ENCODE measurements around the gene ARL15. TPM values are rescaled to one million over a fixed set of nuclear protein-coding genes. Genes with fewer than 3 reads are reported as not detected.

Gene ARL15
- total and polyA plus RNA-seq, 2 donors (not counting 3 experiments of a cell fraction or from before 2014, with no cell fraction given): 11.9 to 24.4 TPM

GRCh38 chr5:53948598-53948997, 361.8 kb downstream of the ARL15 start:
- no peak overlapping the region for H3K9ac ChIP-seq (replicated peaks; ENCODE audit: extremely low read depth, insufficient read depth, low read length)
- no peak overlapping the region for H3K4me2 ChIP-seq (ENCODE audit: insufficient read depth, low read length)
- DNase-seq (ENCODE audit: low read depth, low spot score) (no peak), FAIRE-seq (no peak)
- no peaks in the 10 kb centered on the region for H3K79me2 ChIP-seq (ENCODE audit: control insufficient read depth, insufficient read depth, low read length)
- no peaks in the 10 kb centered on the region for H3K27me3 ChIP-seq (ENCODE audit: control insufficient read depth in 2 of 2, insufficient read depth in 2 of 2, low read length in 2 of 2)
- CTCF ChIA-PET: no interaction called here
- H3K4me3 ChIP-seq (replicated peaks in 1 of 3; ENCODE audit: insufficient read depth in 1 of 3, low read depth in 1 of 3, low read length in 3 of 3): no peak overlapping the region
- no peak overlapping the region for H3K27ac ChIP-seq (ENCODE audit: insufficient read depth, low read depth, low read length)
- TF ChIP-seq JUN (IDR thresholded peaks at IDR 0.05; ENCODE audit: borderline replicate concordance, insufficient read depth, insufficient read length, low read depth) (no peak), EZH2 (IDR thresholded peaks at IDR 0.05; ENCODE audit: borderline replicate concordance, low read depth, low read length, severe bottlenecking) (no peak), MYC (IDR thresholded peaks at IDR 0.05; ENCODE audit: low read depth, low read length) (no peak), POLR2A (IDR thresholded peaks at IDR 0.05; ENCODE audit: low read depth, low read length) (no peak), FOS (IDR thresholded peaks at IDR 0.05; ENCODE audit: borderline replicate concordance, insufficient read depth, low read length) (no peak), MAX (IDR thresholded peaks at IDR 0.05; ENCODE audit: insufficient read depth, insufficient read length) (no peak), CTCF (IDR thresholded peaks at IDR 0.05; ENCODE audit: extremely low read depth in 1 of 2, insufficient read depth in 1 of 2, low read depth in 1 of 2, low read length in 2 of 2) (no peak), POLR2AphosphoS5 (IDR thresholded peaks at IDR 0.05; ENCODE audit: insufficient read depth, low read depth, low read length) (no peak), GATA2 (IDR thresholded peaks at IDR 0.05; ENCODE audit: insufficient read depth, insufficient read length, low read depth, low read length) (no peak)
- intact Hi-C loops (cut with micrococcal nuclease) (no loop called here), dilution Hi-C loops (cut with MboI; ENCODE audit: extremely low pct_ligation_motif_present, low sequenced_read_pairs) (no loop called here)
- H3K9me3 ChIP-seq (replicated peaks; ENCODE audit: control insufficient read depth, insufficient read depth, low read length): no peaks in the 10 kb centered on the region
- no TSS peak for BruUV-seq (replicated peaks)
- POLR2A ChIA-PET: no interaction called here
- no peak overlapping the region for H2AFZ ChIP-seq (ENCODE audit: low read depth, low read length)
- no peaks in the 10 kb centered on the region for H3K9me1 ChIP-seq (replicated peaks; ENCODE audit: control insufficient read depth, extremely low read depth, insufficient read depth, low read length)
- H4K20me1 ChIP-seq (replicated peaks; ENCODE audit: control insufficient read depth, extremely low read depth, insufficient read depth, low read length): no peaks in the 10 kb centered on the region
- H3K36me3 ChIP-seq (ENCODE audit: control insufficient read depth in 2 of 2, extremely low read depth in 1 of 2, insufficient read depth in 2 of 2, low read length in 2 of 2): no peaks in the 10 kb centered on the region
- H3K4me1 ChIP-seq (ENCODE audit: control insufficient read depth, extremely low read depth, insufficient read depth, low read length): peaks cover 7% of the 10 kb centered on the region

Measured in endothelial cell of umbilical vein (primary cell).